Activated naive CD4-positive, alpha-beta T cell treated with anti-CD3 and anti-CD28 coated beads, Interleukin-2, amount 50 U/mL, for 16 hours (primary cell): ENCODE results near the gene FBXO47.
"Not testable (repeated sequence)": the region's sequence is repeated elsewhere in the genome, so short reads cannot be mapped to it uniquely, and the experiment has no call there.

Experiments used
- DNase-seq: peaks from one replicate; pipeline ENCODE4 v3.0.0-alpha.2; 2020

The FBXO47 gene

GRCh38 chr17:38921756-38922411 is 45.3 kb downstream of the FBXO47 start:
- no peak for DNase-seq

DNA sequence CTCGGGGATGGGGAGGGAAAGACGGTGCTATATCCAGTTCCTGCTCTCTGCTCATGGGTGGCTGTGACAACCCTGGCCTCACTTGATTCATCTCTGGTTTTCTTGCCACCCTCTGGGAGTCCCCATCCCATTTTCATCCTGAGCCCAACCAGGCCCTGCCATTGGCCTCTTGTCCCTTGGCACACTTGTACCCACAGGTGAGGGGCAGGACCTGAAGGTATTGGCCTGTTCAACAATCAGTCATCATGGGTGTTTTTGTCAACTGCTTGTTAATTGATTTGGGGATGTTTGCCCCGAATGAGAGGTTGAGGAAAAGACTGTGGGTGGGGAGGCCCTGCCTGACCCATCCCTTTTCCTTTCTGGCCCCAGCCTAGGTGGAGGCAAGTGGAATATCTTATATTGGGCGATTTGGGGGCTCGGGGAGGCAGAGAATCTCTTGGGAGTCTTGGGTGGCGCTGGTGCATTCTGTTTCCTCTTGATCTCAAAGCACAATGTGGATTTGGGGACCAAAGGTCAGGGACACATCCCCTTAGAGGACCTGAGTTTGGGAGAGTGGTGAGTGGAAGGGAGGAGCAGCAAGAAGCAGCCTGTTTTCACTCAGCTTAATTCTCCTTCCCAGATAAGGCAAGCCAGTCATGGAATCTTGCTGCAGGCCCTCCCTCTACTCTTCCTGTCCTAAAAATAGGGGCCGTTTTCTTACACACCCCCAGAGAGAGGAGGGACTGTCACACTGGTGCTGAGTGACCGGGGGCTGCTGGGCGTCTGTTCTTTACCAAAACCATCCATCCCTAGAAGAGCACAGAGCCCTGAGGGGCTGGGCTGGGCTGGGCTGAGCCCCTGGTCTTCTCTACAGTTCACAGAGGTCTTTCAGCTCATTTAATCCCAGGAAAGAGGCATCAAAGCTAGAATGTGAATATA is 46.6 kb downstream of the FBXO47 start:
- DNase-seq: no peak

DNA sequence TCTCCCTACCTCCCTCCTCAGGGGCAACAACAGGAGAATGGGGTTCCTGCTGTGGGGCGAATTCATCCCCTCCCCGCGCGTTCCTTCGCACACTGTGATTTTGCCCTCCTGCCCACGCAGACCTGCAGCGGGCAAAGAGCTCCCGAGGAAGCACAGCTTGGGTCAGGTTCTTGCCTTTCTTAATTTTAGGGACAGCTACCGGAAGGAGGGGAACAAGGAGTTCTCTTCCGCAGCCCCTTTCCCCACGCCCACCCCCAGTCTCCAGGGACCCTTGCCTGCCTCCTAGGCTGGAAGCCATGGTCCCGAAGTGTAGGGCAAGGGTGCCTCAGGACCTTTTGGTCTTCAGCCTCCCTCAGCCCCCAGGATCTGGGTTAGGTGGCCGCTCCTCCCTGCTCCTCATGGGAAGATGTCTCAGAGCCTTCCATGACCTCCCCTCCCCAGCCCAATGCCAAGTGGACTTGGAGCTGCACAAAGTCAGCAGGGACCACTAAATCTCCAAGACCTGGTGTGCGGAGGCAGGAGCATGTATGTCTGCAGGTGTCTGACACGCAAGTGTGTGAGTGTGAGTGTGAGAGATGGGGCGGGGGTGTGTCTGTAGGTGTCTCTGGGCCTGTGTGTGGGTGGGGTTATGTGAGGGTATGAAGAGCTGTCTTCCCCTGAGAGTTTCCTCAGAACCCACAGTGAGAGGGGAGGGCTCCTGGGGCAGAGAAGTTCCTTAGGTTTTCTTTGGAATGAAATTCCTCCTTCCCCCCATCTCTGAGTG is 47.7 kb downstream of the FBXO47 start:
- DNase-seq: no peak

DNA sequence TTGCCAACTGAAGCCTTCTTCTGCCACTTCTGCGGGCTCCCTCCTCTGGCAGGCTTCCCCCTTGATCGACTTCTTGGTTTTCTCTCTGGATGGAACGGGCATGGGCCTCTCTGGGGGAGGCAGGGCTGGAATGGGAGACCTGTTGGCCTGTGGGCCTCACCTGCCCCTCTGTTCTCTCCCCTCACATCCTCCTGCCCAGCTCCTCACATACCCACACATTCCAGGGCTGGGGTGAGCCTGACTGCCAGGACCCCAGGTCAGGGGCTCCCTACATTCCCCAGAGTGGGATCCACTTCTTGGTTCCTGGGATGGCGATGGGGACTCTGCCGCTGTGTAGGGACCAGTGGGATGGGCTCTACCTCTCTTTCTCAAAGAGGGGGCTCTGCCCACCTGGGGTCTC is 48.3 kb downstream of the FBXO47 start:
- no peak for DNase-seq

DNA sequence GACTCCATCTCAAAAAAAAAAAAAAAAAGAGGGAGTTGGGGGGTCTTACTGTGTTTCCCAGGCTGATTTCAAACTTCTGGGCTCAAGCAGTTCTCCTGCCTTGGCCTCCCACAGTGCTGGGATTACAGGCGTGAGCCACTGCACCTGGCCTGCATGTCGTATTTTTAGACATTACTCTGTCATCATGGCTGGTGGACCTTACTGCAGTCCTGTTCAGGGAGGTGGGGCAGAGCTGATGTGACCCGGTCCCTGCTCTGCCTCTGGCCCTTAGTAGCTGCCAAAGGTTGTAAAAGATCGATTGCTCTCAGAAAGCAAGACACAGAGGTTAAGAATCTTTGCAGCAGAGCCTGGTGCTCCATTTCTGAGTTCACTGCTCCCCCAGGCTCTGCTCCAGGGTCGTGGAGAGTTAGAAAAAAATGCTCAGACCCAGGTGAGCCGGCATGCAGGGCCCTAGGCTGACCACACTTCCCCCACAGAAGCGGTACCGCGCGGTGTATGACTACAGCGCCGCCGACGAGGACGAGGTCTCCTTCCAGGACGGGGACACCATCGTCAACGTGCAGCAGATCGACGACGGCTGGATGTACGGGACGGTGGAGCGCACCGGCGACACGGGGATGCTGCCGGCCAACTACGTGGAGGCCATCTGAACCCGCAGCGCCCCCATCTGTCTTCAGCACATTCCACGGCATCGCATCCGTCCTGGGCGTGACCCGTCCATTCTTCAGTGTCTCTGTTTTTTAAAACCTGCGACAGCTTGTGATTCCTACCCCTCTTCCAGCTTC is 48.9 kb downstream of the FBXO47 start:
- no peak for DNase-seq

DNA sequence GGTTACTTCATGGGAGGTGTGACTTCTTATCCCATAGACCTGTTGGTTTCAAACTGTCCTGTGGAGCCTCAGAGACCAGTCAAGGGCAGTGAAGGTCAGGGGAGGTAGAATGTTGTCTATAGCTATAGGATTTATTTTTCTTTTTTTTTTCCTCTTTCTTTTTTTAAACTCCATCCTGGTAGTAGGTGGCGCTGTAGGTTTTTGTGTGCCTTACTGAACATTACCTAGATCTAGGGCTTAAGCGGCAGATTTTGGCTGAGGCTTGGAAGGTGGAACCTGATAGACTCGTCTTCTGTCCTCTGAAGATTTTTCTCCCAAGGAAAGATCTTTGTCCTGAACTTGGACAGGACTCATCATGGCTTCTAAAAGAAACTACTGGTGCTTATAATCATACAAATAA is 49.9 kb downstream of the FBXO47 start:
- no peak for DNase-seq

GRCh38 chr17:38916771-38917170 is 50.4 kb downstream of the FBXO47 start:
- no peak for DNase-seq

GRCh38 chr17:38915639-38915995 is 51.6 kb downstream of the FBXO47 start:
- no peak for DNase-seq

GRCh38 chr17:38914741-38915638 is 52.2 kb downstream of the FBXO47 start:
- no peak for DNase-seq

DNA sequence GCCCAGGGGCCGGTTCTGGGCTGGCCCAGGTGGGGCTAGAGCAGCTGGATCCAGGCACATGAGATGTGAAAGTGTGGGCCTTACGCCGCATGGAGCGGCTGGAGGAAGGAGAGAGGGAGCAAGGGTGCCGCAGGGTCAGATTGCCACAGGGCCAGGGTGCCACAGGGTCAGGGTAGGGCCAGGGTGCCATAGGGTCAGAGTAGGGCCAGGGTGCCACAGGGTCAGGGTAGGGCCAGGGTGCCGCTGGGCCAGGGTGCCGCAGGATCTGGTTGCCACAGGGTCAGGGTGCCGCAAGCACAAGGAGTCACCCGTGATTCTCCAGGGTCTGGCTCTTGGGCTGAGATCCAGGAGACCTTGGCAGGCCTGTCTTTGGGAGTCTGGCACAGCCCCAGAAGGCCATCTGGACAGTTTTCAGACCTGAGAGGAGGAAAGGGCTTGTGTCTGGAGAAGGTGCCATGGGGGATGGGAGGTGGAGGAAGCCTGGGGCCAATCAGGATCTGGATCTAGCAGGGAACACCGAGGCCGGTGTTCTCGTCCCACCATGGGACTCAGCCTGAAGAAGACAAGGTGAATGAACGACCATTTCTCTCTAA is 54.9 kb downstream of the FBXO47 start:
- DNase-seq: no peak

- DNase-seq: not testable (repeated sequence)
Observed at GRCh38 chr17:38911731-38912081, 55.5 kb downstream of the FBXO47 start.

- DNase-seq: no peak
Observed at GRCh38 chr17:38911081-38911730, 56.0 kb downstream of the FBXO47 start.

GRCh38 chr17:38910325-38910724 is 56.9 kb downstream of the FBXO47 start:
- DNase-seq: no peak

DNA sequence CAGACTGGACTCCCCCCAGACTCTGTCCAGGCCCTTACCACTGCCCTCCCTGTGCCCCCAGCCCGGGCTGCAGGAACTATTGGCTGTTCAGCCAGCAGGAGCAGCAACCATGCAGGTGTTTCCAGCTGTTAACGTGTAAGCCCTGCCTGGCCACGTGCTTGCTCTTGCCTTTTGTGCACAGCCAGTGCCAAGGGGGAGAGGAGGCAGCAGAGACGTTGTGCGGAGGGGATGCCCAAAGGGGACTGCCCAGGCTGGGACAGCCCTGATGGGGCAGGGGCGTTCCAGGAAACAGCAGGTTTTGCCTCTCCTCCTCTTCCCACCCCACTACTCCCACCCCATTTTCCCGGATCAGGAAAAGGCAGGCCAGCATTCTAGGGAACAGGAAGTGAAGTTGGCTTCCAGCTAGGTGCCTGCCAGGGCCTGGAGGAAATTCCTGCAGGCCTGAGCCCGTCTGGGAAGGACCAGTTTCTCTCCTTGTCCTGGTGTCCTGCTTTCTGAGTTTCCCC is 58.5 kb downstream of the FBXO47 start:
- no peak for DNase-seq

DNA sequence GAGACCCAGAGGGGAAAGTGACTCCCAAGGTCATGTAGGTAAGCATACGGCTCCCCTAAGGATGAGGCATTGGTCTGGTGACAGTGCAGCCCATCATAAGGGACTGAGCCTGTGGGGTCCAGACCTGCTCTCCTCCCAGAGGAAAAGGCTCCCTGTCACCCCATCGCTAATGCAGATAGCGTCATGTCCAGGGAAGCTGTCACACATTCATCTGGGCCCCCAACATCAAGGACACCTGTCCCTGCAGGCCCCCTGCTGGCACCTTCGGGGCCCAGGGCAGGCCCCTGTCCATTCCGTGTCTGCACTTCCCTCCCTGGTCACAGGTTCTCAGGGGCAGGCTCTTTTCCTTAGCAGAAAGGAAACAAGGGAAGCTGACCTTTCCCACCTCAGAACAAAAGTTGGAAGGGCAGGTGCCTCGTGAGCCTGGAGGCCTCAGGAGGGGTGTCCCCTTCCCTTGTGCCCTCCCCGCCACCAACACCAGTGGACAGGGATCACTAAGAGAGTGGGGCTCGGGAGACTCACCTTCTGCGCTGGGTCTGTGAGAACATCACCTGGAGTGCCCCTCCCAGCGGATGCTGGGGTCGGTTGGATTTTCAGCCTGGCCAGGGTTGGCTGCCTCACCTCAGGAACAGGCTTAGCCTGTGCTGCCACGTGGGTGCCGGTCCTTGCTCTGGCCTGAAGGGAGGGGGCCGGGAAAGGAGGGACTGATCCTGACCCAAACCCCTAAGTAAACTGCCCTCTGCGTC is 59.1 kb downstream of the FBXO47 start:
- DNase-seq: no peak

DNA sequence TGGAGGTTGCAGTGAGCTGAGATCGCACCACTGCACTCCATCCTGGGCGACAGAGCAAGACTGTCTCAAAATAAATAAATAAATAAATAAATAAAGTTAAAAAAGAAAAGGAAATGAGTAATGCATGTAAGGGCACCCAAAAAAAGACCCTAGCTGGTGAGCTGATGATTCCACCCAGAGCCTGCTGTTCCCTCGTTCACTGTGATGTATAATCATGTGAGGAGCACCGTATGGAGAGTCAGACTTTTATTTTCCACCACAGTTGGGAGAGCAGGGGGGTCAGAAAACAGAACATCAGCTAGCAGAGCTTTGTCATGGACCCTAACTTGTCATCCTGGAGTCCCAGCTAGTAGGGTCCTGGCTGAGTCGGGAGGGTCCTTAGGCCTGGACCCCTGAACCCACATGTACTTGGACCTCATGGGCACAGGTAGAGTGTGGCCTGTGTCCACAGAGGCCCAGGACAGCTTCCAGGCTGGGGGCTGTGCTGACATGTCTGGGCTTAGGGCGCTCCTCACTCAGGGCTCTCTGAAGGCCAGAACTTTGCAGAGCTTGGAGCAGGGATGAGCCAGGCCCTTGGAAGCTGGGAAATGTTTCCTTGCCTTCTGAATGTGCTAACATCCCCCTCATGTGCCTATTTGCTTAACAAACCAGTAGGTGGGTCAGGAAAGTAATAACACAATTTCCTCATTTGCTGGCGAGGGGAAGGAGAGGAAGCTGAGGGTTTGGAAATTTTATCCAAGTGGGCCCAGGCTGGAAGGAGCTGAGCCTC is 60.6 kb downstream of the FBXO47 start:
- no peak for DNase-seq

DNA sequence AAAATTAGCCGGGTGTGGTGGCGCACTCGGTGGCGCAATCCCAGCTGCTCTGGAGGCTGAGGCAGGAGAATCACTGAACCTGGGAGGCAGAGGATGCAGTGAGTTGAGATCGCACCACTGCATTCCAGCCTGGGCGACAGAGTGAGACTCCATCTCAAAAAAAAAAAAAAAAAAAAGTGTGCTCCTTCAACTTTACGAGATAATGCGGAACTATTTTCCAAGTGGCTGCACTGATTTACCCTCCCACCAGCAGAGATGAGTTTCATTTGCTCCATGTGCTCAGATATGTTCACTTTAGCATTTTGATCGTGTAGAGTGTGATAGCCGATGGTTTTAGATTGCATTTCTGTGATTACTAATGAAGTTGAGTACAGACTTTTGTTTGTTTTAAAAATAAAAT is 61.8 kb downstream of the FBXO47 start:
- DNase-seq: no peak

GRCh38 chr17:38904892-38905291 is 62.3 kb downstream of the FBXO47 start:
- DNase-seq: no peak

GRCh38 chr17:38903404-38903803 is 63.8 kb downstream of the FBXO47 start:
- no peak for DNase-seq
